Stimulated activated naive B cell treated with anti-CD40 and anti-IgM and Interleukin-4, amounts not matched to agents 10 μg/mL and 1 μg/mL and 100 μg/mL, for 72 hours (primary cell): ENCODE results near the gene SIGLEC1.

ENCODE experiments used
- ATAC-seq, 2 donors: fragments of 150-1000 bp; cut with Tn5 transposase; replicated peaks; 2 replicates each; pipeline ENCODE4 v1.10.0; 2021; ENCODE audit warnings: moderate library complexity in 1 of 2
- DNase-seq: peaks from one replicate; pipeline ENCODE4 v3.0.0; 2021
- H3K27ac Mint-ChIP-seq: one replicate; pipeline ENCODE4 v1.8.0; 2022; ENCODE audit warnings: mild to moderate bottlenecking, mixed read lengths
- H3K27me3 Mint-ChIP-seq, 2 donors: one replicate each; pipeline ENCODE4 v1.8.0; 2022; ENCODE audit warnings: mixed read lengths in 2 of 2
- H3K36me3 Mint-ChIP-seq, 2 donors: one replicate each; pipeline ENCODE4 v1.8.0; 2022; ENCODE audit warnings: mixed read lengths in 2 of 2, mild to moderate bottlenecking in 1 of 2
- H3K4me1 Mint-ChIP-seq, 2 donors: one replicate each; pipeline ENCODE4 v1.8.0; 2022; ENCODE audit warnings: mixed read lengths in 2 of 2, mild to moderate bottlenecking in 1 of 2
- H3K4me3 Mint-ChIP-seq, 2 donors: one replicate each; pipeline ENCODE4 v1.8.0; 2022; ENCODE audit warnings: mild to moderate bottlenecking in 2 of 2, mixed read lengths in 2 of 2, moderate library complexity in 1 of 2
- H3K9me3 Mint-ChIP-seq, 2 donors: one replicate each; pipeline ENCODE4 v1.8.0; 2022; ENCODE audit warnings: mixed read lengths in 2 of 2, mild to moderate bottlenecking in 1 of 2

SIGLEC1 gene

GRCh38 chr20:3712279-3712873, at the start of gene SIGLEC1:
Gene SIGLEC1, minus strand, starts transcription at chr20:3712600. Its CDS starts 5,472 bp downstream, at chr20:3707128.
- peaks cover 0 to 4% of the 10 kb centered on the region in 2 donors for H3K4me1 Mint-ChIP-seq
- no peaks in the 10 kb centered on the region for H3K9me3 Mint-ChIP-seq
- ATAC-seq, result no peak
- no peak within 1 kb of the TSS for H3K27ac Mint-ChIP-seq
- H3K4me3 Mint-ChIP-seq, result no peak within 1 kb of the TSS
- no peaks in the 10 kb centered on the region for H3K36me3 Mint-ChIP-seq
- H3K27me3 Mint-ChIP-seq, result peaks cover 11 to 24% of the 10 kb centered on the region in 2 donors
- no peak for DNase-seq

- no peak for DNase-seq
- no peaks in the 10 kb centered on the region for H3K9me3 Mint-ChIP-seq
- peak overlapping the region; percentile 84 for H3K27ac Mint-ChIP-seq
- peaks cover 29 to 46% of the 10 kb centered on the region in 2 donors for H3K4me1 Mint-ChIP-seq
- no peak overlapping the region for H3K4me3 Mint-ChIP-seq
- peaks cover 24 to 30% of the 10 kb centered on the region in 2 donors for H3K36me3 Mint-ChIP-seq
- ATAC-seq, result peak; percentile 77 to 82
- H3K27me3 Mint-ChIP-seq, result no peaks in the 10 kb centered on the region
Observed at GRCh38 chr20:3760655-3761348, 48.4 kb upstream of the SIGLEC1 start.

- Mint-ChIP-seq H3K4me1 (peaks cover 20 to 36% of the 10 kb centered on the region in 2 donors), H3K9me3 (no peaks in the 10 kb centered on the region), H3K4me3 (no peak overlapping the region), H3K27ac (no peak overlapping the region), H3K27me3 (no peaks in the 10 kb centered on the region), H3K36me3 (peaks cover 24 to 34% of the 10 kb centered on the region in 2 donors)
- no peak for DNase-seq
- no peak for ATAC-seq
Observed at GRCh38 chr20:3759884-3760283, 47.5 kb upstream of the SIGLEC1 start.

GRCh38 chr20:3759316-3759823, 47.0 kb upstream of the SIGLEC1 start:
- ATAC-seq, result no peak
- H3K27me3 Mint-ChIP-seq, result no peaks in the 10 kb centered on the region
- no peaks in the 10 kb centered on the region for H3K9me3 Mint-ChIP-seq
- no peak overlapping the region for H3K27ac Mint-ChIP-seq
- peaks cover 26 to 37% of the 10 kb centered on the region in 2 donors for H3K36me3 Mint-ChIP-seq
- DNase-seq, result no peak
- H3K4me3 Mint-ChIP-seq, result no peak overlapping the region
- peaks cover 15 to 31% of the 10 kb centered on the region in 2 donors for H3K4me1 Mint-ChIP-seq

- Mint-ChIP-seq H3K27ac (no peak overlapping the region), H3K4me3 (no peak overlapping the region), H3K36me3 (peaks cover 28 to 39% of the 10 kb centered on the region in 2 donors), H3K4me1 (peaks cover 10 to 23% of the 10 kb centered on the region in 2 donors), H3K9me3 (no peaks in the 10 kb centered on the region), H3K27me3 (no peaks in the 10 kb centered on the region)
- no peak for DNase-seq
- ATAC-seq, result no peak
Observed at GRCh38 chr20:3758566-3758965, 46.2 kb upstream of the SIGLEC1 start.

- DNase-seq, result no peak
- Mint-ChIP-seq H3K36me3 (peaks cover 31 to 43% of the 10 kb centered on the region in 2 donors), H3K4me3 (no peak overlapping the region), H3K4me1 (peaks cover 13 to 34% of the 10 kb centered on the region in 2 donors), H3K27me3 (no peaks in the 10 kb centered on the region), H3K27ac (no peak overlapping the region), H3K9me3 (no peaks in the 10 kb centered on the region)
- ATAC-seq, result no peak
Observed at GRCh38 chr20:3757268-3757667, 44.9 kb upstream of the SIGLEC1 start.

GRCh38 chr20:3755814-3756480, 43.5 kb upstream of the SIGLEC1 start:
- peak overlapping the region; percentile 62 for H3K27ac Mint-ChIP-seq
- DNase-seq (no peak), ATAC-seq (no peak)
- H3K4me1 Mint-ChIP-seq, result peaks cover 11 to 31% of the 10 kb centered on the region in 2 donors
- H3K36me3 Mint-ChIP-seq, result peaks cover 32 to 36% of the 10 kb centered on the region in 2 donors
- no peak overlapping the region for H3K4me3 Mint-ChIP-seq
- no peaks in the 10 kb centered on the region for H3K9me3 Mint-ChIP-seq
- H3K27me3 Mint-ChIP-seq, result no peaks in the 10 kb centered on the region

GRCh38 chr20:3755269-3755668, 42.9 kb upstream of the SIGLEC1 start:
- Mint-ChIP-seq H3K4me1 (peaks cover 8 to 25% of the 10 kb centered on the region in 2 donors), H3K9me3 (no peaks in the 10 kb centered on the region), H3K36me3 (peaks cover 28 to 36% of the 10 kb centered on the region in 2 donors), H3K27me3 (no peaks in the 10 kb centered on the region), H3K27ac (no peak overlapping the region), H3K4me3 (no peak overlapping the region)
- no peak for ATAC-seq
- DNase-seq, result no peak

GRCh38 chr20:3754276-3754630, 41.9 kb upstream of the SIGLEC1 start:
- Mint-ChIP-seq H3K4me3 (no peak overlapping the region), H3K27ac (no peak overlapping the region), H3K9me3 (no peaks in the 10 kb centered on the region), H3K36me3 (peaks cover 22 to 31% of the 10 kb centered on the region in 2 donors), H3K4me1 (peaks cover 5 to 17% of the 10 kb centered on the region in 2 donors), H3K27me3 (no peaks in the 10 kb centered on the region)
- ATAC-seq (no peak), DNase-seq (no peak)

- H3K9me3 Mint-ChIP-seq, result no peaks in the 10 kb centered on the region
- DNase-seq (no peak), ATAC-seq (no peak)
- no peak overlapping the region for H3K4me3 Mint-ChIP-seq
- H3K36me3 Mint-ChIP-seq, result peaks cover 22 to 31% of the 10 kb centered on the region in 2 donors
- peaks cover 5 to 17% of the 10 kb centered on the region in 2 donors for H3K4me1 Mint-ChIP-seq
- H3K27me3 Mint-ChIP-seq, result peaks cover 3 to 5% of the 10 kb centered on the region in 2 donors
- no peak overlapping the region for H3K27ac Mint-ChIP-seq
Observed at GRCh38 chr20:3753501-3754275, 41.3 kb upstream of the SIGLEC1 start.

GRCh38 chr20:3753098-3753497, 40.7 kb upstream of the SIGLEC1 start:
- H3K9me3 Mint-ChIP-seq, result no peaks in the 10 kb centered on the region
- H3K27ac Mint-ChIP-seq, result no peak overlapping the region
- H3K36me3 Mint-ChIP-seq, result peaks cover 21 to 28% of the 10 kb centered on the region in 2 donors
- peaks cover 4 to 11% of the 10 kb centered on the region in 2 donors for H3K27me3 Mint-ChIP-seq
- DNase-seq, result no peak
- H3K4me3 Mint-ChIP-seq, result no peak overlapping the region
- ATAC-seq, result peak; percentile 51 to 61
- H3K4me1 Mint-ChIP-seq, result peaks cover 5 to 17% of the 10 kb centered on the region in 2 donors

GRCh38 chr20:3752386-3752759, 40.0 kb upstream of the SIGLEC1 start:
- Mint-ChIP-seq H3K9me3 (no peaks in the 10 kb centered on the region), H3K27ac (no peak overlapping the region), H3K4me3 (peak overlapping the region; percentile 61 to 82), H3K27me3 (peaks cover 11 to 18% of the 10 kb centered on the region in 2 donors), H3K36me3 (peaks cover 15 to 21% of the 10 kb centered on the region in 2 donors), H3K4me1 (peaks cover 5 to 17% of the 10 kb centered on the region in 2 donors)
- DNase-seq, result no peak
- ATAC-seq, result no peak

- Mint-ChIP-seq H3K9me3 (no peaks in the 10 kb centered on the region), H3K4me3 (peak overlapping the region; percentile 61 to 82), H3K27ac (no peak overlapping the region), H3K27me3 (peaks cover 14 to 19% of the 10 kb centered on the region in 2 donors), H3K36me3 (peaks cover 14 to 18% of the 10 kb centered on the region in 2 donors), H3K4me1 (peaks cover 5 to 17% of the 10 kb centered on the region in 2 donors)
- ATAC-seq, result peak; percentile 83 to 84
- peak; percentile 70 for DNase-seq
Observed at GRCh38 chr20:3751675-3752385, 39.4 kb upstream of the SIGLEC1 start.
